ENCODE measurements around the gene CTSF. TPM values are rescaled to one million over a fixed set of nuclear protein-coding genes. Genes with fewer than 3 reads are reported as not detected.

The CTSF gene
- total and polyA plus RNA-seq, 2 donors (not counting 1 experiment from before 2014, with no cell fraction given), result 17.1 to 26.6 TPM

- H3K36me3 ChIP-seq (ENCODE audit: control insufficient read depth, insufficient read depth, low read length), result peaks cover 7% of the 10 kb centered on the region
- DNase-seq (ENCODE audit: low read depth in 2 of 2), result no peak
- H4K20me1 ChIP-seq (ENCODE audit: control insufficient read depth, extremely low read depth, insufficient read depth, low read length), result no peaks in the 10 kb centered on the region
- TF ChIP-seq CTCF (conservative IDR thresholded peaks at IDR 0.05 in 1 of 2, IDR thresholded peaks at IDR 0.05 in 1 of 2; ENCODE audit: low read depth in 1 of 2, low read length in 2 of 2) (no peak), EZH2 (IDR thresholded peaks at IDR 0.05; ENCODE audit: low read length, missing control alignments) (no peak)
- no peak overlapping the region for H2AFZ ChIP-seq (ENCODE audit: low read length)
- no peak overlapping the region for H3K9ac ChIP-seq (ENCODE audit: insufficient read depth, low read length)
- H3K4me2 ChIP-seq (ENCODE audit: extremely low read depth, insufficient read depth, low read length), result no peak overlapping the region
- no peaks in the 10 kb centered on the region for H3K79me2 ChIP-seq (ENCODE audit: control insufficient read depth, insufficient read depth, low read length)
- no peaks in the 10 kb centered on the region for H3K27me3 ChIP-seq (ENCODE audit: control insufficient read depth, insufficient read depth, low read length)
- no peak overlapping the region for H3K27ac ChIP-seq (ENCODE audit: insufficient read depth, low read length)
- H3K9me3 ChIP-seq (ENCODE audit: control insufficient read depth, insufficient read depth, low read depth, low read length), result no peaks in the 10 kb centered on the region
- peaks cover 10% of the 10 kb centered on the region for H3K4me1 ChIP-seq (ENCODE audit: control insufficient read depth, extremely low read depth, insufficient read depth, low read length)
- no peak overlapping the region for H3K4me3 ChIP-seq (replicated peaks in 1 of 4; ENCODE audit: control extremely low read depth in 1 of 4, insufficient read depth in 1 of 4, low read depth in 3 of 4, low read length in 4 of 4)
Observed at GRCh38 chr11:66604155-66604554, 35.7 kb upstream of the CTSF start.

GRCh38 chr11:66603072-66603471 lies 34.7 kb upstream of the CTSF start:
- H3K9me3 ChIP-seq (ENCODE audit: control insufficient read depth, insufficient read depth, low read depth, low read length), result no peaks in the 10 kb centered on the region
- H4K20me1 ChIP-seq (ENCODE audit: control insufficient read depth, extremely low read depth, insufficient read depth, low read length), result no peaks in the 10 kb centered on the region
- no peak overlapping the region for H3K4me2 ChIP-seq (ENCODE audit: extremely low read depth, insufficient read depth, low read length)
- TF ChIP-seq CTCF (conservative IDR thresholded peaks at IDR 0.05 in 1 of 2, IDR thresholded peaks at IDR 0.05 in 1 of 2; ENCODE audit: low read depth in 1 of 2, low read length in 2 of 2) (no peak), EZH2 (IDR thresholded peaks at IDR 0.05; ENCODE audit: low read length, missing control alignments) (no peak)
- H2AFZ ChIP-seq (ENCODE audit: low read length), result no peak overlapping the region
- no peak overlapping the region for H3K27ac ChIP-seq (ENCODE audit: insufficient read depth, low read length)
- DNase-seq (ENCODE audit: low read depth in 2 of 2), result no peak
- H3K79me2 ChIP-seq (ENCODE audit: control insufficient read depth, insufficient read depth, low read length), result no peaks in the 10 kb centered on the region
- H3K36me3 ChIP-seq (ENCODE audit: control insufficient read depth, insufficient read depth, low read length), result peaks cover 8% of the 10 kb centered on the region
- no peak overlapping the region for H3K4me3 ChIP-seq (replicated peaks in 1 of 4; ENCODE audit: control extremely low read depth in 1 of 4, insufficient read depth in 1 of 4, low read depth in 3 of 4, low read length in 4 of 4)
- H3K27me3 ChIP-seq (ENCODE audit: control insufficient read depth, insufficient read depth, low read length), result no peaks in the 10 kb centered on the region
- no peak overlapping the region for H3K9ac ChIP-seq (ENCODE audit: insufficient read depth, low read length)
- peaks cover 10% of the 10 kb centered on the region for H3K4me1 ChIP-seq (ENCODE audit: control insufficient read depth, extremely low read depth, insufficient read depth, low read length)

GRCh38 chr11:66600631-66601233 lies 32.3 kb upstream of the CTSF start:
- no peaks in the 10 kb centered on the region for H4K20me1 ChIP-seq (ENCODE audit: control insufficient read depth, extremely low read depth, insufficient read depth, low read length)
- no peak overlapping the region for H2AFZ ChIP-seq (ENCODE audit: low read length)
- no peaks in the 10 kb centered on the region for H3K27me3 ChIP-seq (ENCODE audit: control insufficient read depth, insufficient read depth, low read length)
- peak in 1 of 2 donors; percentile 19 for DNase-seq (ENCODE audit: low read depth in 2 of 2)
- H3K79me2 ChIP-seq (ENCODE audit: control insufficient read depth, insufficient read depth, low read length), result no peaks in the 10 kb centered on the region
- peaks cover 8% of the 10 kb centered on the region for H3K36me3 ChIP-seq (ENCODE audit: control insufficient read depth, insufficient read depth, low read length)
- no peak overlapping the region for H3K4me2 ChIP-seq (ENCODE audit: extremely low read depth, insufficient read depth, low read length)
- H3K4me3 ChIP-seq (replicated peaks in 1 of 4; ENCODE audit: control extremely low read depth in 1 of 4, insufficient read depth in 1 of 4, low read depth in 3 of 4, low read length in 4 of 4), result no peak overlapping the region
- no peak overlapping the region for H3K9ac ChIP-seq (ENCODE audit: insufficient read depth, low read length)
- H3K4me1 ChIP-seq (ENCODE audit: control insufficient read depth, extremely low read depth, insufficient read depth, low read length), result peaks cover 6% of the 10 kb centered on the region
- no peaks in the 10 kb centered on the region for H3K9me3 ChIP-seq (ENCODE audit: control insufficient read depth, insufficient read depth, low read depth, low read length)
- TF ChIP-seq CTCF (conservative IDR thresholded peaks at IDR 0.05 in 1 of 2, IDR thresholded peaks at IDR 0.05 in 1 of 2; ENCODE audit: low read depth in 1 of 2, low read length in 2 of 2) (no peak), EZH2 (IDR thresholded peaks at IDR 0.05; ENCODE audit: low read length, missing control alignments) (no peak)
- no peak overlapping the region for H3K27ac ChIP-seq (ENCODE audit: insufficient read depth, low read length)

Data from fibroblast of lung (primary cell).